K562 (cell line): ENCODE measurements around the gene KLHL6. TPM values are rescaled to one million over a fixed set of nuclear protein-coding genes. Genes with fewer than 3 reads are reported as not detected.

Experiments used
- ATAC-seq: fragments of 200-7000 bp; cut with Tn5 transposase; 3 replicates; pipeline ENCODE4 v1.9.1; 2020; ENCODE audit warnings: moderate library complexity
- BruUV-seq: library from RNA; stranded (reverse); fragments of 400-500 nt; replicated peaks from 2 replicates; lab custom pipeline; 2021; lab: Mats Ljungman, UMichigan
- CTCF ChIA-PET: fragments of 300-600 bp; formaldehyde crosslinking; extraction: SDS; loops from one replicate; lab custom pipeline; 2021; ENCODE audit warnings: low intra/inter-chr PET ratio; lab: Yijun Ruan, JAX
- POLR2A ChIA-PET: fragments of 300-600, 350-650 bp; sonication (Branson Sonifier 250); formaldehyde crosslinking; extraction: SDS; loops from one replicate; lab custom pipeline; 2021; ENCODE audit warnings: antibody characterized with exemption, inconsistent platforms; lab: Yijun Ruan, JAX
- DNase-seq, 4 experiments: peaks; one replicate each; pipeline versions ENCODE4 v3.0.0 to v3.0.0-alpha.2; 2011 to 2018; ENCODE audit warnings: low spot score in 3 of 4, mixed read lengths in 3 of 4; ENCODE audit errors: extremely low read depth in 1 of 4
- FAIRE-seq: peaks from 2 replicates; lab custom pipeline; 2011; peaks lifted over from hg19 to GRCh38; lab: Jason Lieb, UNC
- H2AFZ ChIP-seq: 2 replicates; pipeline ENCODE4 v1.6.0; 2011; ENCODE audit warnings: low read depth, low read length, control low read depth, inconsistent platforms
- H3K27ac ChIP-seq: fragments of 200-600 bp; 3 replicates; pipeline ENCODE4 v1.8.0; 2011; ENCODE audit warnings: low read depth, mild to moderate bottlenecking, control low read depth, inconsistent platforms, low read length, moderate library complexity, mixed read lengths; ENCODE audit errors: extremely low read depth
- H3K27me3 ChIP-seq, 2 experiments: fragments of 300-600 bp in 1 of 2; 2 replicates in 1 of 2; 3 replicates in 1 of 2; pipeline versions ENCODE4 v1.6.0 to v1.8.0; 2011; ENCODE audit warnings: inconsistent platforms in 2 of 2, low read length in 2 of 2, mild to moderate bottlenecking in 1 of 2, mixed read lengths in 1 of 2, moderate library complexity in 1 of 2; ENCODE audit not compliant: control insufficient read depth in 2 of 2, insufficient read depth in 2 of 2
- H3K36me3 ChIP-seq: fragments of 300-600 bp; 3 replicates; pipeline ENCODE4 v1.8.0; 2011; ENCODE audit warnings: mild to moderate bottlenecking, low read length, inconsistent platforms; ENCODE audit not compliant: control insufficient read depth, insufficient read depth
- H3K4me1 ChIP-seq, 2 experiments: fragments of 200-600 bp in 1 of 2; replicated peaks in 1 of 2; 2 replicates in 1 of 2; 3 replicates in 1 of 2; pipeline versions ENCODE4 v1.5.1 to v1.8.0; 2011; ENCODE audit warnings: inconsistent platforms in 2 of 2, low read length in 2 of 2, mild to moderate bottlenecking in 1 of 2, mixed read lengths in 1 of 2, moderate library complexity in 1 of 2; ENCODE audit not compliant: control insufficient read depth in 2 of 2, insufficient read depth in 2 of 2
- H3K4me2 ChIP-seq: 2 replicates; pipeline ENCODE4 v1.6.1; 2011; ENCODE audit warnings: low read length, control low read depth, inconsistent platforms, mixed read lengths; ENCODE audit not compliant: insufficient read depth
- H3K4me3 ChIP-seq: fragments of 200-600 bp; sonication (generic), shearing (Covaris generic); 2 replicates; pipeline ENCODE4 v1.5.1; 2016; ENCODE audit warnings: control low read depth, inconsistent platforms
- H3K79me2 ChIP-seq: fragments of 200-600 bp; 3 replicates; pipeline ENCODE4 v1.8.0; 2011; ENCODE audit warnings: low read length, inconsistent platforms; ENCODE audit not compliant: control insufficient read depth, insufficient read depth
- H3K9ac ChIP-seq, 2 experiments: 2 replicates each; pipeline versions ENCODE4 v1.6.0 to v1.6.1; 2011; ENCODE audit warnings: low read depth in 2 of 2, low read length in 2 of 2, control low read depth in 1 of 2, inconsistent platforms in 1 of 2, mild to moderate bottlenecking in 1 of 2, mixed read lengths in 1 of 2; ENCODE audit not compliant: insufficient read depth in 1 of 2
- H3K9me1 ChIP-seq: one replicate; pipeline ENCODE4 v1.6.0; 2011; ENCODE audit warnings: inconsistent platforms, mild to moderate bottlenecking, low read length, moderate library complexity; ENCODE audit not compliant: control insufficient read depth, insufficient read depth
- H3K9me3 ChIP-seq: replicated peaks from 2 replicates; pipeline ENCODE4 v1.5.1; 2011; ENCODE audit warnings: low read depth, low read length, inconsistent platforms; ENCODE audit not compliant: control insufficient read depth, insufficient read depth
- H4K20me1 ChIP-seq: replicated peaks from 2 replicates; pipeline ENCODE4 v1.6.1; 2011; ENCODE audit warnings: low read length, inconsistent platforms, mixed read lengths; ENCODE audit not compliant: control insufficient read depth, insufficient read depth
- CHD1 ChIP-seq: fragments of 200-600 bp; sonication (generic); IDR thresholded peaks from one replicate; pipeline ENCODE4 v1.6.1; 2012; ENCODE audit warnings: mild to moderate bottlenecking, moderate library complexity, low read length, inconsistent platforms
- CHD7 ChIP-seq: fragments of 200-600 bp; sonication (generic); IDR thresholded peaks from one replicate; pipeline ENCODE4 v1.6.1; 2012; ENCODE audit warnings: mild to moderate bottlenecking, low read depth, low read length, inconsistent platforms
- ZNF280A ChIP-seq: fragments of 450-650 bp; IDR thresholded peaks from 2 replicates; pipeline ENCODE4 v1.6.1; 2018; ENCODE audit warnings: mild to moderate bottlenecking, low read depth; ENCODE audit not compliant: partially characterized antibody
- WGBS: fragments of 100-300 bp; shearing (Covaris generic); methylation state at CpG from one replicate; pipeline ENCODE4 v1.1.6; 2016; ENCODE audit warnings: low coverage, mixed read lengths; ENCODE audit not compliant: insufficient coverage; ENCODE audit errors: missing lambda C conversion rate; 5-methylcytosine and 5-hydroxymethylcytosine counted together
- in situ Hi-C: fragments of 300-500 bp; cut with MboI; formaldehyde crosslinking; loops from 4 replicates; pipeline ENCODE4 v1.15.0; 2018; ENCODE audit warnings: inconsistent platforms, mixed read lengths
- intact Hi-C: fragments of 100-400 bp; cut with micrococcal nuclease; formaldehyde crosslinking; loops from 2 replicates; pipeline ENCODE4 v1.14.2; 2022
- polyA plus RNA-seq, 8 experiments: library from polyadenylated mRNA; depleted of rRNA in 4 of 8; stranded (reverse) in 5 of 8; unstranded in 3 of 8; fragments of >200 nt; fragmentation: Nextera tagmentation in 2 of 8; fragmentation: Illumina TruSeq in 1 of 8; extraction: Ambion mirVana in 2 of 8; extraction: Trizol in 1 of 8; gene quantifications; 2 replicates each; pipeline versions ENCODE4 v1.2.1 to v1.2.3, GENCODE V29; 2011 to 2014; ENCODE audit warnings: inconsistent platforms in 1 of 8, missing spikeins in 1 of 8
- total RNA-seq, 7 experiments: library from RNA; depleted of rRNA in 6 of 7; stranded (reverse); fragments of >200 nt in 6 of 7; fragmentation: Illumina TruSeq in 2 of 7; extraction: Trizol in 2 of 7; gene quantifications; 2 replicates each; pipeline versions ENCODE4 v1.2.1 to v1.2.3, GENCODE V29; 2011 to 2021; ENCODE audit warnings: low replicate concordance in 1 of 7
- TF ChIP-seq, protein P1 (sequence below): fragments of 150-350 bp; conservative IDR thresholded peaks from 2 replicates; pipeline ENCODE4 v1.6.1; 2014; ENCODE audit warnings: low read length

The KLHL6 gene
- total and polyA plus RNA-seq, 9 of the 15 experiments (the other 6 are each of a cell fraction or from before 2014, with no cell fraction given) = 0.18 to 2.1 (median 1.4) TPM

DNA sequence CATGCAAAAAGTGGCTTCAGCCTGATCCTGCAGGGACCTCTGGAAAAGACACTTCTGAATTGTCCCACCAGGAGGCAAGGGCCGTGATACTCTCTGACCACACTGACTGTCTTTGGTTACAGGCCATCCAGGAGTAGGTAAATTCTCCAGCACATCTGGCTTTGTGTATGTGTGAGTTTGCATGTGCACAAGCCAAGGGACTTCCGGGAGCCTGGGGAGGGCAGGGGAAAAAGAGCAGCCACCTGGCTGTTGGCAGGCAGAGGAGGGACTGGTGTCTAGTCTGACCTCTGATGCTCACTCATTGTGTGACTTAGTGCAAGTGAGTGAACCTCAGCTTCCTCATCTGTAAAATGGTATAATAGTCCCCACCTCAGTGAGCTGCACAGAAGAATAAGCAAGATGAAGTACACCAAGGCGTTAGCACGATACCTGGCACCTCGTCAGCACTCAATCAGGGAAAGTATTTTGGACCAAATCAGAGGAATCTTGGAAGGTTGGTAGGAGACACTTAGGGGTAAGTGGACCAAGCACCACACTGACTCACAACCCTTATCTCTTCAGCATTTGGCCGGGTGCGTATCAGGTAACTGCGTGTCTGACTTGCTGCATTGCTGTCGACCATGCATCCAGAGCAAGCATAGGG, 19.1 kb downstream of the KLHL6 start:
- peak; percentile 49 for FAIRE-seq
- H3K4me2 ChIP-seq = peak overlapping the region; percentile 32; the same call in 1 of the 2 replicates
- no peak overlapping the region for H3K27ac ChIP-seq
- WGBS = 27% methylated on average over 9 of the region's 9 CpGs
- ChIA-PET POLR2A (interaction anchor here (0.9 kb wide), 1 partner anchor 100 kb away, joined by 4 read pairs; no protein-coding TSS in a partner anchor), CTCF (no interaction called here)
- intact Hi-C loops (no loop called here), in situ Hi-C loops (no loop called here)
- no peak overlapping the region; the same call in 1 of the 2 replicates for H2AFZ ChIP-seq
- no peaks in the 10 kb centered on the region for H3K9me1 ChIP-seq
- no peak overlapping the region for H3K4me3 ChIP-seq
- no peaks in the 10 kb centered on the region for H3K9me3 ChIP-seq
- H3K36me3 ChIP-seq = no peaks in the 10 kb centered on the region
- H3K4me1 ChIP-seq = peaks cover 17 to 46% of the 10 kb centered on the region in 2 experiments
- DNase-seq = peak in 2 of 4 experiments; percentile 27 to 60
- no TSS peak for BruUV-seq
- H4K20me1 ChIP-seq = no peaks in the 10 kb centered on the region
- H3K79me2 ChIP-seq = no peaks in the 10 kb centered on the region
- ATAC-seq = peak; percentile 22
- no peaks in the 10 kb centered on the region for H3K27me3 ChIP-seq
- no peak overlapping the region for H3K9ac ChIP-seq
- TF ChIP-seq ZNF280A (no peak), CHD7 (no peak), CHD1 (no peak)
- TF ChIP-seq, protein P1, sequence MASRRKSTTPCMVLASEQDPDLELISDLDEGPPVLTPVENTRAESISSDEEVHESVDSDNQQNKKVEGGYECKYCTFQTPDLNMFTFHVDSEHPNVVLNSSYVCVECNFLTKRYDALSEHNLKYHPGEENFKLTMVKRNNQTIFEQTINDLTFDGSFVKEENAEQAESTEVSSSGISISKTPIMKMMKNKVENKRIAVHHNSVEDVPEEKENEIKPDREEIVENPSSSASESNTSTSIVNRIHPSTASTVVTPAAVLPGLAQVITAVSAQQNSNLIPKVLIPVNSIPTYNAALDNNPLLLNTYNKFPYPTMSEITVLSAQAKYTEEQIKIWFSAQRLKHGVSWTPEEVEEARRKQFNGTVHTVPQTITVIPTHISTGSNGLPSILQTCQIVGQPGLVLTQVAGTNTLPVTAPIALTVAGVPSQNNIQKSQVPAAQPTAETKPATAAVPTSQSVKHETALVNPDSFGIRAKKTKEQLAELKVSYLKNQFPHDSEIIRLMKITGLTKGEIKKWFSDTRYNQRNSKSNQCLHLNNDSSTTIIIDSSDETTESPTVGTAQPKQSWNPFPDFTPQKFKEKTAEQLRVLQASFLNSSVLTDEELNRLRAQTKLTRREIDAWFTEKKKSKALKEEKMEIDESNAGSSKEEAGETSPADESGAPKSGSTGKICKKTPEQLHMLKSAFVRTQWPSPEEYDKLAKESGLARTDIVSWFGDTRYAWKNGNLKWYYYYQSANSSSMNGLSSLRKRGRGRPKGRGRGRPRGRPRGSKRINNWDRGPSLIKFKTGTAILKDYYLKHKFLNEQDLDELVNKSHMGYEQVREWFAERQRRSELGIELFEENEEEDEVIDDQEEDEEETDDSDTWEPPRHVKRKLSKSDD = no peak
